ENCODE measurements around the gene CEP135.

The CEP135 gene

GRCh38 chr4:55925241-55925640 lies 23.5 kb upstream of the CEP135 start:
- H3K9me3 ChIP-seq (ENCODE audit: severe bottlenecking), result no peaks in the 10 kb centered on the region
- no peak overlapping the region for H3K4me3 ChIP-seq (ENCODE audit: low read depth, low read length)
- no peaks in the 10 kb centered on the region for H3K27me3 ChIP-seq (ENCODE audit: insufficient read depth, low read depth, severe bottlenecking)
- H3K36me3 ChIP-seq, result no peaks in the 10 kb centered on the region
- no peak for TF ChIP-seq CTCF (IDR thresholded peaks at IDR 0.05; ENCODE audit: low read depth, low read length)
- no peak overlapping the region for H3K27ac ChIP-seq
- no peak for DNase-seq

GRCh38 chr4:55926610-55927009 lies 22.1 kb upstream of the CEP135 start:
- no peaks in the 10 kb centered on the region for H3K27me3 ChIP-seq (ENCODE audit: insufficient read depth, low read depth, severe bottlenecking)
- H3K27ac ChIP-seq, result no peak overlapping the region
- no peaks in the 10 kb centered on the region for H3K9me3 ChIP-seq (ENCODE audit: severe bottlenecking)
- no peak for TF ChIP-seq CTCF (IDR thresholded peaks at IDR 0.05; ENCODE audit: low read depth, low read length)
- no peaks in the 10 kb centered on the region for H3K36me3 ChIP-seq
- DNase-seq, result no peak
- no peak overlapping the region for H3K4me3 ChIP-seq (ENCODE audit: low read depth, low read length)

- H3K27ac ChIP-seq, result no peak overlapping the region
- DNase-seq, result no peak
- H3K36me3 ChIP-seq, result no peaks in the 10 kb centered on the region
- H3K27me3 ChIP-seq (ENCODE audit: insufficient read depth, low read depth, severe bottlenecking), result no peaks in the 10 kb centered on the region
- H3K9me3 ChIP-seq (ENCODE audit: severe bottlenecking), result no peaks in the 10 kb centered on the region
- no peak overlapping the region for H3K4me3 ChIP-seq (ENCODE audit: low read depth, low read length)
- no peak for TF ChIP-seq CTCF (IDR thresholded peaks at IDR 0.05; ENCODE audit: low read depth, low read length)
Observed at GRCh38 chr4:55927803-55928437, 20.8 kb upstream of the CEP135 start.

GRCh38 chr4:55928846-55929245 lies 19.9 kb upstream of the CEP135 start:
- Histone ChIP-seq H3K4me3 (ENCODE audit: low read depth, low read length) (no peak overlapping the region), H3K9me3 (ENCODE audit: severe bottlenecking) (no peaks in the 10 kb centered on the region), H3K27me3 (ENCODE audit: insufficient read depth, low read depth, severe bottlenecking) (no peaks in the 10 kb centered on the region), H3K27ac (no peak overlapping the region), H3K36me3 (no peaks in the 10 kb centered on the region)
- TF ChIP-seq CTCF (IDR thresholded peaks at IDR 0.05; ENCODE audit: low read depth, low read length), result no peak
- no peak for DNase-seq

GRCh38 chr4:55931043-55931442 lies 17.7 kb upstream of the CEP135 start:
- peaks cover 3% of the 10 kb centered on the region for H3K9me3 ChIP-seq (ENCODE audit: severe bottlenecking)
- H3K4me3 ChIP-seq (ENCODE audit: low read depth, low read length), result no peak overlapping the region
- no peak for TF ChIP-seq CTCF (IDR thresholded peaks at IDR 0.05; ENCODE audit: low read depth, low read length)
- H3K36me3 ChIP-seq, result no peaks in the 10 kb centered on the region
- H3K27ac ChIP-seq, result no peak overlapping the region
- no peaks in the 10 kb centered on the region for H3K27me3 ChIP-seq (ENCODE audit: insufficient read depth, low read depth, severe bottlenecking)
- no peak for DNase-seq

- no peak for TF ChIP-seq CTCF (IDR thresholded peaks at IDR 0.05; ENCODE audit: low read depth, low read length)
- no peak for DNase-seq
- H3K27me3 ChIP-seq (ENCODE audit: insufficient read depth, low read depth, severe bottlenecking), result no peaks in the 10 kb centered on the region
- peaks cover 3% of the 10 kb centered on the region for H3K9me3 ChIP-seq (ENCODE audit: severe bottlenecking)
- H3K27ac ChIP-seq, result no peak overlapping the region
- H3K4me3 ChIP-seq (ENCODE audit: low read depth, low read length), result no peak overlapping the region
- H3K36me3 ChIP-seq, result no peaks in the 10 kb centered on the region
Observed at GRCh38 chr4:55931833-55932232, 16.9 kb upstream of the CEP135 start.

All from WERI-Rb-1 (cell line).